Activated CD4-positive, alpha-beta T cell treated with anti-CD3 and anti-CD28 coated beads, Interleukin-2, Interleukin-6, amounts not matched to agents 100 ng/mL and 50 ng/mL, durations not matched to agents 16 hours and 8 hours (primary cell): ENCODE results near the gene SLC24A4.

Experiments
- DNase-seq: peaks from one replicate; pipeline ENCODE4 v3.0.0-alpha.2; 2020

SLC24A4 gene

GRCh38 chr14:92404938-92405337, 82.0 kb downstream of the SLC24A4 start:
- DNase-seq = no peak

GRCh38 chr14:92407410-92407809, 84.4 kb downstream of the SLC24A4 start:
- DNase-seq = no peak

- no peak for DNase-seq
These were observed 86.1 kb downstream of the SLC24A4 start for GRCh38 chr14:92409043-92409442.

- DNase-seq = no peak
These were observed 88.2 kb downstream of the SLC24A4 start for GRCh38 chr14:92411135-92411534.

GRCh38 chr14:92411941-92412340, 89.0 kb downstream of the SLC24A4 start:
- no peak for DNase-seq

- no peak for DNase-seq
These were observed 89.9 kb downstream of the SLC24A4 start for GRCh38 chr14:92412912-92413311.

GRCh38 chr14:92413379-92413778, 90.4 kb downstream of the SLC24A4 start:
- DNase-seq = no peak

GRCh38 chr14:92414690-92415445, 91.9 kb downstream of the SLC24A4 start:
- DNase-seq = no peak

- no peak for DNase-seq
These were observed 93.0 kb downstream of the SLC24A4 start for GRCh38 chr14:92415969-92416368.

- DNase-seq = no peak
These were observed 93.6 kb downstream of the SLC24A4 start for GRCh38 chr14:92416544-92416943.

GRCh38 chr14:92417759-92418158, 94.8 kb downstream of the SLC24A4 start:
- no peak for DNase-seq

- no peak for DNase-seq
These were observed 98.8 kb downstream of the SLC24A4 start for GRCh38 chr14:92421751-92422150.

GRCh38 chr14:92425101-92425500, 102.1 kb downstream of the SLC24A4 start:
- no peak for DNase-seq

- no peak for DNase-seq
These were observed 103.3 kb downstream of the SLC24A4 start for GRCh38 chr14:92426237-92426636.

- no peak for DNase-seq
These were observed 104.1 kb downstream of the SLC24A4 start for GRCh38 chr14:92427096-92427495.

GRCh38 chr14:92430686-92431085, 107.7 kb downstream of the SLC24A4 start:
- DNase-seq = no peak

- no peak for DNase-seq
These were observed 108.3 kb downstream of the SLC24A4 start for GRCh38 chr14:92431199-92431725.

- no peak for DNase-seq
These were observed 110.4 kb downstream of the SLC24A4 start for GRCh38 chr14:92433407-92433806.

- DNase-seq = no peak
These were observed 112.2 kb downstream of the SLC24A4 start for GRCh38 chr14:92435154-92435553.

- no peak for DNase-seq
These were observed 113.3 kb downstream of the SLC24A4 start for GRCh38 chr14:92436115-92436776.

- DNase-seq = no peak
These were observed 114.3 kb downstream of the SLC24A4 start for GRCh38 chr14:92437309-92437708.

GRCh38 chr14:92437729-92438285, 114.8 kb downstream of the SLC24A4 start:
- DNase-seq = no peak

GRCh38 chr14:92439537-92440344, 116.8 kb downstream of the SLC24A4 start:
- DNase-seq = no peak
